ENCODE measurements around the gene NTRK2. TPM values are rescaled to one million over a fixed set of nuclear protein-coding genes. Genes with fewer than 3 reads are reported as not detected.

Gene NTRK2
- total RNA-seq, 1 donor from 2014 or later, result 4.6 TPM

- TF ChIP-seq, protein P1, sequence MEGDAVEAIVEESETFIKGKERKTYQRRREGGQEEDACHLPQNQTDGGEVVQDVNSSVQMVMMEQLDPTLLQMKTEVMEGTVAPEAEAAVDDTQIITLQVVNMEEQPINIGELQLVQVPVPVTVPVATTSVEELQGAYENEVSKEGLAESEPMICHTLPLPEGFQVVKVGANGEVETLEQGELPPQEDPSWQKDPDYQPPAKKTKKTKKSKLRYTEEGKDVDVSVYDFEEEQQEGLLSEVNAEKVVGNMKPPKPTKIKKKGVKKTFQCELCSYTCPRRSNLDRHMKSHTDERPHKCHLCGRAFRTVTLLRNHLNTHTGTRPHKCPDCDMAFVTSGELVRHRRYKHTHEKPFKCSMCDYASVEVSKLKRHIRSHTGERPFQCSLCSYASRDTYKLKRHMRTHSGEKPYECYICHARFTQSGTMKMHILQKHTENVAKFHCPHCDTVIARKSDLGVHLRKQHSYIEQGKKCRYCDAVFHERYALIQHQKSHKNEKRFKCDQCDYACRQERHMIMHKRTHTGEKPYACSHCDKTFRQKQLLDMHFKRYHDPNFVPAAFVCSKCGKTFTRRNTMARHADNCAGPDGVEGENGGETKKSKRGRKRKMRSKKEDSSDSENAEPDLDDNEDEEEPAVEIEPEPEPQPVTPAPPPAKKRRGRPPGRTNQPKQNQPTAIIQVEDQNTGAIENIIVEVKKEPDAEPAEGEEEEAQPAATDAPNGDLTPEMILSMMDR (IDR thresholded peaks at IDR 0.05; ENCODE audit: insufficient read depth, low read depth, low read length), result peak; percentile 69
- no peak for TF ChIP-seq EZH2 (IDR thresholded peaks at IDR 0.05; ENCODE audit: insufficient read depth, low read length)
- Histone ChIP-seq H3K79me2 (ENCODE audit: insufficient read depth, low read length) (no peaks in the 10 kb centered on the region), H4K20me1 (ENCODE audit: insufficient read depth, low read length) (no peaks in the 10 kb centered on the region), H3K4me1 (ENCODE audit: insufficient read depth, low read length) (no peaks in the 10 kb centered on the region), H3K27me3 (ENCODE audit: insufficient read depth, low read length) (peaks cover 2% of the 10 kb centered on the region), H3K4me3 (ENCODE audit: insufficient read depth, low read depth, low read length) (no peak overlapping the region), H3K9me3 (ENCODE audit: insufficient read depth, low read depth, low read length) (no peaks in the 10 kb centered on the region), H3K27ac (ENCODE audit: low read depth, low read length) (no peak overlapping the region), H3K36me3 (ENCODE audit: insufficient read depth, low read length) (no peaks in the 10 kb centered on the region), H3K9ac (ENCODE audit: low read length) (no peak overlapping the region), H3K4me2 (ENCODE audit: low read length) (peak overlapping the region; percentile 27), H2AFZ (ENCODE audit: low read depth, low read length) (peak overlapping the region; percentile 23)
- peaks cover 5% of the 10 kb centered on the region for H3K27me3 Mint-ChIP-seq (ENCODE audit: low read depth, unreplicated experiment)
- DNase-seq (ENCODE audit: low read depth) (peak; percentile 34), FAIRE-seq (no peak)
- no peaks in the 10 kb centered on the region for H3K9me3 Mint-ChIP-seq (ENCODE audit: unreplicated experiment)
- no peak overlapping the region for H3K4me3 Mint-ChIP-seq (ENCODE audit: unreplicated experiment)
- H3K27ac Mint-ChIP-seq (ENCODE audit: unreplicated experiment), result no peak overlapping the region
- no peaks in the 10 kb centered on the region for H3K36me3 Mint-ChIP-seq (ENCODE audit: low read depth, unreplicated experiment)
- H3K4me1 Mint-ChIP-seq (ENCODE audit: low read depth, unreplicated experiment), result peaks cover 9% of the 10 kb centered on the region
Observed at GRCh38 chr9:84697509-84698114, 28.1 kb downstream of the NTRK2 start.

DNA sequence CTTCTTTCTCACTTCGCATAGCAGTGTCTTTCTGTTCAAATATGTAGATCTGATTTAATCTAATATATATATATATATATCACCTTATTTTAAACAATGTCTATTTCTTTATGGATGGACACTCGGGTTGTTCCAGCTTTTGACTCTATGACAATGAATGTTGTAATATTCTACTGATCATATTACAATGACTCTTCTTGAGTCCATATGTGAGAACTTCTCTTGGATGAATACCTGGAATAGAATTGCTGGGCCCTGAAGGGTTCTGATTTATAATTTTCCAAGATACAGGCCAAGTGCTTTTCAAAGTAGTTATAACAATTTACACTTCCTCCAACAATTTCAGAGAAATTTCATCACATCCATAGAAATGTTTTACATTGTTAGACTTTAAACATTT is 28.8 kb downstream of the NTRK2 start:
- no peak overlapping the region for H3K27ac ChIP-seq (ENCODE audit: low read depth, low read length)
- TF ChIP-seq, protein P1 (IDR thresholded peaks at IDR 0.05; ENCODE audit: insufficient read depth, low read depth, low read length), result no peak
- no peak for TF ChIP-seq EZH2 (IDR thresholded peaks at IDR 0.05; ENCODE audit: insufficient read depth, low read length)
- H3K9ac ChIP-seq (ENCODE audit: low read length), result no peak overlapping the region
- H4K20me1 ChIP-seq (ENCODE audit: insufficient read depth, low read length), result no peaks in the 10 kb centered on the region
- H3K4me3 ChIP-seq (ENCODE audit: insufficient read depth, low read depth, low read length), result no peak overlapping the region
- no peak overlapping the region for H3K4me3 Mint-ChIP-seq (ENCODE audit: unreplicated experiment)
- DNase-seq (ENCODE audit: low read depth) (no peak), FAIRE-seq (no peak)
- H3K27me3 Mint-ChIP-seq (ENCODE audit: low read depth, unreplicated experiment), result peaks cover 5% of the 10 kb centered on the region
- H3K4me2 ChIP-seq (ENCODE audit: low read length), result no peak overlapping the region
- no peak overlapping the region for H2AFZ ChIP-seq (ENCODE audit: low read depth, low read length)
- H3K4me1 ChIP-seq (ENCODE audit: insufficient read depth, low read length), result no peaks in the 10 kb centered on the region
- H3K79me2 ChIP-seq (ENCODE audit: insufficient read depth, low read length), result no peaks in the 10 kb centered on the region
- H3K27ac Mint-ChIP-seq (ENCODE audit: unreplicated experiment), result no peak overlapping the region
- H3K4me1 Mint-ChIP-seq (ENCODE audit: low read depth, unreplicated experiment), result peaks cover 9% of the 10 kb centered on the region
- peaks cover 2% of the 10 kb centered on the region for H3K27me3 ChIP-seq (ENCODE audit: insufficient read depth, low read length)
- no peaks in the 10 kb centered on the region for H3K9me3 ChIP-seq (ENCODE audit: insufficient read depth, low read depth, low read length)
- no peaks in the 10 kb centered on the region for H3K36me3 ChIP-seq (ENCODE audit: insufficient read depth, low read length)
- no peaks in the 10 kb centered on the region for H3K9me3 Mint-ChIP-seq (ENCODE audit: unreplicated experiment)
- no peaks in the 10 kb centered on the region for H3K36me3 Mint-ChIP-seq (ENCODE audit: low read depth, unreplicated experiment)

DNA sequence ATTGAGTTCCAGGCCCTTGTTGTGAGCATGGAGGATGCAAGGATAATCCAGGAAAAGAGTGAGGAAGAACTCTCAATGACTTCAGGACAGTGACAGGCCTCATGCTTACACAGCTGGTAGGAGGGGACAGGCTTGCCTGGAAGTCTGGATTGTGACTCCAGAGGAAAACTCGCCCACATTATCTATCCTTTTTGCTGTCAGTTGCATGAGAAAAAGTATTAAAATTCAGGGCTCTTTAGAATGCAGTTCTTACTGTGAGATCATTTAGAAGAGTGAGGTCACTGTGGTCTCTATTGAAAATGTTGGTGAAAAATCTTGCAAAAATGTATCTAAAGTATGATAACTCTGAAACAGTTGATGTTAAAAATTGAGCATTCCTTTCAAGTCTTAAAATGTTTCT is 30.5 kb downstream of the NTRK2 start:
- DNase-seq (ENCODE audit: low read depth) (peak; percentile 57), FAIRE-seq (no peak)
- Mint-ChIP-seq H3K4me1 (ENCODE audit: low read depth, unreplicated experiment) (peaks cover 9% of the 10 kb centered on the region), H3K4me3 (ENCODE audit: unreplicated experiment) (no peak overlapping the region), H3K9me3 (ENCODE audit: unreplicated experiment) (no peaks in the 10 kb centered on the region), H3K27ac (ENCODE audit: unreplicated experiment) (peak overlapping the region; percentile 14), H3K36me3 (ENCODE audit: low read depth, unreplicated experiment) (no peaks in the 10 kb centered on the region), H3K27me3 (ENCODE audit: low read depth, unreplicated experiment) (peaks cover 3% of the 10 kb centered on the region)
- Histone ChIP-seq H3K9ac (ENCODE audit: low read length) (no peak overlapping the region), H3K27ac (ENCODE audit: low read depth, low read length) (no peak overlapping the region), H4K20me1 (ENCODE audit: insufficient read depth, low read length) (no peaks in the 10 kb centered on the region), H3K27me3 (ENCODE audit: insufficient read depth, low read length) (peaks cover 2% of the 10 kb centered on the region), H3K9me3 (ENCODE audit: insufficient read depth, low read depth, low read length) (no peaks in the 10 kb centered on the region), H3K4me1 (ENCODE audit: insufficient read depth, low read length) (no peaks in the 10 kb centered on the region), H3K36me3 (ENCODE audit: insufficient read depth, low read length) (no peaks in the 10 kb centered on the region), H2AFZ (ENCODE audit: low read depth, low read length) (no peak overlapping the region), H3K79me2 (ENCODE audit: insufficient read depth, low read length) (no peaks in the 10 kb centered on the region), H3K4me3 (ENCODE audit: insufficient read depth, low read depth, low read length) (no peak overlapping the region), H3K4me2 (ENCODE audit: low read length) (peak overlapping the region; percentile 18)
- no peak for TF ChIP-seq EZH2 (IDR thresholded peaks at IDR 0.05; ENCODE audit: insufficient read depth, low read length)
